Measurements from ENCODE around the gene PRDM16. TPM values are rescaled to one million over a fixed set of nuclear protein-coding genes. Genes with fewer than 3 reads are reported as not detected.

The PRDM16 gene
- total and polyA plus RNA-seq, 3 donors from 2014 or later: 2.1 to 5.6 (median 4.7) TPM

GRCh38 chr1:3137111-3138100 lies 68.4 kb downstream of the PRDM16 start:
- 83 to 92% methylated on average over 13 to 28 of the region's 28 CpGs for WGBS, 2 donors
- Histone ChIP-seq H3K4me3 (no peak overlapping the region), H3K27me3 (no peaks in the 10 kb centered on the region), H3K4me1 (peaks cover 17% of the 10 kb centered on the region), H3K27ac (no peak overlapping the region), H3K9me3 (no peaks in the 10 kb centered on the region), H3K36me3 (ENCODE audit: low read depth, missing control alignments) (no peaks in the 10 kb centered on the region)
- intact Hi-C loops (cut with DNase I; ENCODE audit: low total_unique reads): no loop called here
- DNase-seq: no peak
- TF ChIP-seq, protein P1, sequence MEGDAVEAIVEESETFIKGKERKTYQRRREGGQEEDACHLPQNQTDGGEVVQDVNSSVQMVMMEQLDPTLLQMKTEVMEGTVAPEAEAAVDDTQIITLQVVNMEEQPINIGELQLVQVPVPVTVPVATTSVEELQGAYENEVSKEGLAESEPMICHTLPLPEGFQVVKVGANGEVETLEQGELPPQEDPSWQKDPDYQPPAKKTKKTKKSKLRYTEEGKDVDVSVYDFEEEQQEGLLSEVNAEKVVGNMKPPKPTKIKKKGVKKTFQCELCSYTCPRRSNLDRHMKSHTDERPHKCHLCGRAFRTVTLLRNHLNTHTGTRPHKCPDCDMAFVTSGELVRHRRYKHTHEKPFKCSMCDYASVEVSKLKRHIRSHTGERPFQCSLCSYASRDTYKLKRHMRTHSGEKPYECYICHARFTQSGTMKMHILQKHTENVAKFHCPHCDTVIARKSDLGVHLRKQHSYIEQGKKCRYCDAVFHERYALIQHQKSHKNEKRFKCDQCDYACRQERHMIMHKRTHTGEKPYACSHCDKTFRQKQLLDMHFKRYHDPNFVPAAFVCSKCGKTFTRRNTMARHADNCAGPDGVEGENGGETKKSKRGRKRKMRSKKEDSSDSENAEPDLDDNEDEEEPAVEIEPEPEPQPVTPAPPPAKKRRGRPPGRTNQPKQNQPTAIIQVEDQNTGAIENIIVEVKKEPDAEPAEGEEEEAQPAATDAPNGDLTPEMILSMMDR (IDR thresholded peaks at IDR 0.05): no peak
- no peak for TF ChIP-seq POLR2A (IDR thresholded peaks at IDR 0.05)

- no peaks in the 10 kb centered on the region for H3K27me3 ChIP-seq
- no peak overlapping the region for H3K4me3 ChIP-seq
- H3K4me1 ChIP-seq: peaks cover 17% of the 10 kb centered on the region
- H3K9me3 ChIP-seq: no peaks in the 10 kb centered on the region
- 87 to 88% methylated on average over 16 to 18 of the region's 18 CpGs for WGBS, 2 donors
- intact Hi-C loops (cut with DNase I; ENCODE audit: low total_unique reads): no loop called here
- DNase-seq: no peak
- H3K36me3 ChIP-seq (ENCODE audit: low read depth, missing control alignments): no peaks in the 10 kb centered on the region
- TF ChIP-seq, protein P1 (IDR thresholded peaks at IDR 0.05): no peak
- H3K27ac ChIP-seq: no peak overlapping the region
Measured at GRCh38 chr1:3138623-3139151, 69.7 kb downstream of the PRDM16 start.

GRCh38 chr1:3139451-3139852 lies 70.4 kb downstream of the PRDM16 start:
- no peak overlapping the region for H3K4me3 ChIP-seq
- TF ChIP-seq, protein P1 (IDR thresholded peaks at IDR 0.05): no peak
- TF ChIP-seq POLR2A (IDR thresholded peaks at IDR 0.05): no peak
- WGBS, 2 donors: 40 to 48% methylated on average over 6 to 16 of the region's 16 CpGs
- H3K9me3 ChIP-seq: no peaks in the 10 kb centered on the region
- H3K36me3 ChIP-seq (ENCODE audit: low read depth, missing control alignments): no peaks in the 10 kb centered on the region
- no peak for DNase-seq
- H3K4me1 ChIP-seq: peaks cover 11% of the 10 kb centered on the region
- no peaks in the 10 kb centered on the region for H3K27me3 ChIP-seq
- intact Hi-C loops (cut with DNase I; ENCODE audit: low total_unique reads): no loop called here
- no peak overlapping the region for H3K27ac ChIP-seq

- no peak for DNase-seq
- Histone ChIP-seq H3K27me3 (no peaks in the 10 kb centered on the region), H3K4me1 (peaks cover 11% of the 10 kb centered on the region), H3K27ac (no peak overlapping the region), H3K9me3 (no peaks in the 10 kb centered on the region), H3K4me3 (no peak overlapping the region), H3K36me3 (ENCODE audit: low read depth, missing control alignments) (no peaks in the 10 kb centered on the region)
- intact Hi-C loops (cut with DNase I; ENCODE audit: low total_unique reads): no loop called here
- 39 to 62% methylated on average over 21 to 26 of the region's 26 CpGs for WGBS, 2 donors
- TF ChIP-seq POLR2A (IDR thresholded peaks at IDR 0.05): no peak
Measured at GRCh38 chr1:3139871-3140361, 70.9 kb downstream of the PRDM16 start.

DNA sequence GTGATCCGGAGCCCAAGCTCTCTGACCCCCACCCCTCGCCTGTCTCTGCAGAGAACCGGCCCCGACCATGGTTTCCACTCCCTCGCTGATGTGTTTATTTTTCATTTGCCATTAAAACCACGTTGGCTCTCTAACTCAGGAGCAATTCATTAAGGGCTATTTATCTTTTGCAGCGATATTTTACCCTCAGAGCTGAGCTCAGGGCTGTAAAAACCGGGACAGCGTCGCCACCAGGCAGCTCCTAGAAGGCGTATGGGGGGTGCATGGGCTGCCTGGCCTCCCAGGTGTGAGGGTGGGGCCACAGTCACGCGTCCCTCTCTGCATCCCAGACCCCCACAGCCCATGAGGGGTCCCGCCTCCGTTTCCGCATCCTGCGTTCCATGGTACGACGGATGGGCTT lies 71.4 kb downstream of the PRDM16 start:
- WGBS, 2 donors: 50 to 72% methylated on average over 11 to 19 of the region's 19 CpGs
- Histone ChIP-seq H3K4me3 (no peak overlapping the region), H3K27me3 (no peaks in the 10 kb centered on the region), H3K27ac (no peak overlapping the region), H3K36me3 (ENCODE audit: low read depth, missing control alignments) (no peaks in the 10 kb centered on the region), H3K9me3 (no peaks in the 10 kb centered on the region), H3K4me1 (peaks cover 14% of the 10 kb centered on the region)
- DNase-seq: no peak
- no peak for TF ChIP-seq POLR2A (IDR thresholded peaks at IDR 0.05)
- TF ChIP-seq, protein P1 (IDR thresholded peaks at IDR 0.05): no peak
- intact Hi-C loops (cut with DNase I; ENCODE audit: low total_unique reads): no loop called here

All from testis (tissue), 3 donors.